Dendritic cell treated with granulocyte-macrophage colony-stimulating factor and Interleukin-4, amounts not matched to agents 40 ng/mL and 50 ng/mL, for 4 days (primary cell): ENCODE results near the gene EHF.
"Not testable (repeated sequence)": the region's sequence is repeated elsewhere in the genome, so short reads cannot be mapped to it uniquely, and the experiment has no call there.

Experiments
- H3K27ac Mint-ChIP-seq: one replicate; pipeline ENCODE4 v1.8.0; 2022; ENCODE audit warnings: mild to moderate bottlenecking, mixed read lengths
- H3K27me3 Mint-ChIP-seq: one replicate; pipeline ENCODE4 v1.8.0; 2022; ENCODE audit warnings: mild to moderate bottlenecking, mixed read lengths
- H3K36me3 Mint-ChIP-seq: one replicate; pipeline ENCODE4 v1.8.0; 2022; ENCODE audit warnings: low read depth, mixed read lengths
- H3K4me1 Mint-ChIP-seq: one replicate; pipeline ENCODE4 v1.8.0; 2022; ENCODE audit warnings: low read depth, mixed read lengths
- H3K4me3 Mint-ChIP-seq: one replicate; pipeline ENCODE4 v1.8.0; 2022; ENCODE audit warnings: mild to moderate bottlenecking, moderate library complexity, mixed read lengths
- H3K9me3 Mint-ChIP-seq: one replicate; pipeline ENCODE4 v1.8.0; 2022; ENCODE audit warnings: mixed read lengths
- intact Hi-C: fragments of 100-400 bp; cut with micrococcal nuclease; formaldehyde crosslinking; loops from one replicate; pipeline ENCODE4 v1.15.0; 2022

The EHF gene

GRCh38 chr11:34620820-34621792 is at the start of gene EHF:
EHF (plus strand) TSS chr11:34621093; CDS start chr11:34642631, 21,538 bp downstream.
- peaks cover 28% of the 10 kb centered on the region for H3K36me3 Mint-ChIP-seq
- H3K9me3 Mint-ChIP-seq: no peaks in the 10 kb centered on the region
- peak within 1 kb of the TSS; percentile 84 for H3K27ac Mint-ChIP-seq
- intact Hi-C loops: loop anchor here (2.0 kb wide), 1 partner anchor 14 kb away; no protein-coding TSS in a partner anchor
- no peaks in the 10 kb centered on the region for H3K27me3 Mint-ChIP-seq
- H3K4me1 Mint-ChIP-seq: peaks cover 79% of the 10 kb centered on the region
- peak within 1 kb of the TSS; percentile 76 for H3K4me3 Mint-ChIP-seq

GRCh38 chr11:34573537-34573936 is 47.4 kb upstream of the EHF start:
- Mint-ChIP-seq H3K27ac (no peak overlapping the region), H3K9me3 (no peaks in the 10 kb centered on the region), H3K27me3 (peaks cover 36% of the 10 kb centered on the region), H3K4me3 (no peak overlapping the region), H3K36me3 (no peaks in the 10 kb centered on the region), H3K4me1 (peaks cover 14% of the 10 kb centered on the region)
- intact Hi-C loops: no loop called here

- Mint-ChIP-seq H3K4me3 (no peak overlapping the region), H3K4me1 (peaks cover 14% of the 10 kb centered on the region), H3K9me3 (no peaks in the 10 kb centered on the region), H3K27me3 (peaks cover 38% of the 10 kb centered on the region), H3K36me3 (no peaks in the 10 kb centered on the region), H3K27ac (no peak overlapping the region)
- intact Hi-C loops: no loop called here
These were observed 45.6 kb upstream of the EHF start for GRCh38 chr11:34575261-34575660.

GRCh38 chr11:34575671-34576070 is 45.2 kb upstream of the EHF start:
- H3K4me3 Mint-ChIP-seq: no peak overlapping the region
- peaks cover 10% of the 10 kb centered on the region for H3K4me1 Mint-ChIP-seq
- intact Hi-C loops: no loop called here
- no peaks in the 10 kb centered on the region for H3K36me3 Mint-ChIP-seq
- H3K27ac Mint-ChIP-seq: no peak overlapping the region
- H3K9me3 Mint-ChIP-seq: no peaks in the 10 kb centered on the region
- peaks cover 37% of the 10 kb centered on the region for H3K27me3 Mint-ChIP-seq

- no peaks in the 10 kb centered on the region for H3K36me3 Mint-ChIP-seq
- intact Hi-C loops: no loop called here
- H3K4me1 Mint-ChIP-seq: peaks cover 6% of the 10 kb centered on the region
- H3K27me3 Mint-ChIP-seq: peaks cover 33% of the 10 kb centered on the region
- H3K4me3 Mint-ChIP-seq: no peak overlapping the region
- H3K9me3 Mint-ChIP-seq: no peaks in the 10 kb centered on the region
- no peak overlapping the region for H3K27ac Mint-ChIP-seq
These were observed 44.6 kb upstream of the EHF start for GRCh38 chr11:34576331-34576730.

GRCh38 chr11:34583818-34584217 is 37.1 kb upstream of the EHF start:
- no peaks in the 10 kb centered on the region for H3K9me3 Mint-ChIP-seq
- no peak overlapping the region for H3K4me3 Mint-ChIP-seq
- intact Hi-C loops: no loop called here
- H3K27ac Mint-ChIP-seq: peak overlapping the region; percentile 42
- H3K4me1 Mint-ChIP-seq: peaks cover 36% of the 10 kb centered on the region
- peaks cover 8% of the 10 kb centered on the region for H3K27me3 Mint-ChIP-seq
- no peaks in the 10 kb centered on the region for H3K36me3 Mint-ChIP-seq

GRCh38 chr11:34585304-34585734 is 35.6 kb upstream of the EHF start:
- no peaks in the 10 kb centered on the region for H3K9me3 Mint-ChIP-seq
- intact Hi-C loops: loop anchor here (5.0 kb wide), 2 partner anchors 47 to 257 kb away; no protein-coding TSS in a partner anchor
- H3K27me3 Mint-ChIP-seq: peaks cover 4% of the 10 kb centered on the region
- H3K36me3 Mint-ChIP-seq: no peaks in the 10 kb centered on the region
- H3K27ac Mint-ChIP-seq: peak overlapping the region; percentile 42
- H3K4me3 Mint-ChIP-seq: no peak overlapping the region
- peaks cover 36% of the 10 kb centered on the region for H3K4me1 Mint-ChIP-seq

GRCh38 chr11:34585735-34586487 is 35.0 kb upstream of the EHF start:
- H3K4me3 Mint-ChIP-seq: no peak overlapping the region
- H3K27me3 Mint-ChIP-seq: no peaks in the 10 kb centered on the region
- intact Hi-C loops: loop anchor here (1.0 to 5.0 kb wide), 3 partner anchors 46 to 304 kb away; no protein-coding TSS in a partner anchor
- H3K4me1 Mint-ChIP-seq: peaks cover 36% of the 10 kb centered on the region
- H3K36me3 Mint-ChIP-seq: no peaks in the 10 kb centered on the region
- no peaks in the 10 kb centered on the region for H3K9me3 Mint-ChIP-seq
- H3K27ac Mint-ChIP-seq: peak overlapping the region; percentile 77

GRCh38 chr11:34586488-34587281 is 34.2 kb upstream of the EHF start:
- intact Hi-C loops: loop anchor here (1.0 to 5.0 kb wide), 3 partner anchors 46 to 304 kb away; no protein-coding TSS in a partner anchor
- Mint-ChIP-seq H3K36me3 (no peaks in the 10 kb centered on the region), H3K27ac (peak overlapping the region; percentile 77), H3K27me3 (no peaks in the 10 kb centered on the region), H3K4me3 (no peak overlapping the region), H3K4me1 (peaks cover 36% of the 10 kb centered on the region), H3K9me3 (no peaks in the 10 kb centered on the region)

GRCh38 chr11:34587282-34587677 is 33.6 kb upstream of the EHF start:
- no peak overlapping the region for H3K4me3 Mint-ChIP-seq
- H3K4me1 Mint-ChIP-seq: peaks cover 38% of the 10 kb centered on the region
- H3K9me3 Mint-ChIP-seq: no peaks in the 10 kb centered on the region
- no peaks in the 10 kb centered on the region for H3K36me3 Mint-ChIP-seq
- H3K27me3 Mint-ChIP-seq: no peaks in the 10 kb centered on the region
- peak overlapping the region; percentile 77 for H3K27ac Mint-ChIP-seq
- intact Hi-C loops: loop anchor here (5.0 kb wide), 2 partner anchors 45 to 255 kb away; no protein-coding TSS in a partner anchor

GRCh38 chr11:34588023-34588422 is 32.9 kb upstream of the EHF start:
- no peaks in the 10 kb centered on the region for H3K36me3 Mint-ChIP-seq
- no peak overlapping the region for H3K27ac Mint-ChIP-seq
- no peaks in the 10 kb centered on the region for H3K9me3 Mint-ChIP-seq
- H3K4me1 Mint-ChIP-seq: peaks cover 46% of the 10 kb centered on the region
- intact Hi-C loops: loop anchor here (5.0 kb wide), 2 partner anchors 44 to 254 kb away; no protein-coding TSS in a partner anchor
- H3K27me3 Mint-ChIP-seq: no peaks in the 10 kb centered on the region
- H3K4me3 Mint-ChIP-seq: no peak overlapping the region

- H3K36me3 Mint-ChIP-seq: no peaks in the 10 kb centered on the region
These were observed 32.2 kb upstream of the EHF start for GRCh38 chr11:34588701-34589100.

GRCh38 chr11:34589177-34589576 is 31.7 kb upstream of the EHF start:
- H3K27me3 Mint-ChIP-seq, H3K4me3 Mint-ChIP-seq, H3K36me3 Mint-ChIP-seq, H3K9me3 Mint-ChIP-seq: not testable (repeated sequence)
- intact Hi-C loops: loop anchor here (5.0 kb wide), 2 partner anchors 43 to 253 kb away; no protein-coding TSS in a partner anchor
- peaks cover 48% of the 10 kb centered on the region for H3K4me1 Mint-ChIP-seq
- H3K27ac Mint-ChIP-seq: peak overlapping the region; percentile 3

More at GRCh38 chr11:34588701-34589100, 32.2 kb upstream of the EHF start:
- Mint-ChIP-seq H3K4me3 (no peak overlapping the region), H3K27me3 (no peaks in the 10 kb centered on the region), H3K9me3 (peaks cover under 1% of the 10 kb centered on the region), H3K27ac (peak overlapping the region; percentile 3), H3K4me1 (peaks cover 48% of the 10 kb centered on the region)
- intact Hi-C loops: loop anchor here (5.0 kb wide), 2 partner anchors 44 to 254 kb away; no protein-coding TSS in a partner anchor
